Prostate gland (tissue), 2 donors: ENCODE measurements around the gene MYO7B.

Experiments used
- CTCF ChIP-seq, 4 experiments: fragments of 200-600 bp in 2 of 4; fragments of 450-650 bp in 2 of 4; sonication (generic) in 2 of 4; IDR thresholded peaks; 1 replicate in 3 of 4; 2 replicates in 1 of 4; pipeline ENCODE4 v1.5.1; 2016 to 2019; ENCODE audit warnings: antibody characterized with exemption in 4 of 4, mild to moderate bottlenecking in 2 of 4, moderate library complexity in 2 of 4
- POLR2AphosphoS5 ChIP-seq: sonication (generic); formaldehyde crosslinking; IDR thresholded peaks from one replicate; pipeline ENCODE4 v1.6.1; 2017; ENCODE audit warnings: antibody characterized with exemption

- no peak for TF ChIP-seq CTCF (IDR thresholded peaks at IDR 0.05)
- no peak for TF ChIP-seq POLR2AphosphoS5
These were observed 121.7 kb downstream of the MYO7B start for GRCh38 chr2:127657232-127657595.
